Hepatocyte (in vitro differentiated cells): Measurements from ENCODE around the gene F2RL3. TPM values are rescaled to one million over a fixed set of nuclear protein-coding genes. Genes with fewer than 3 reads are reported as not detected.

Experiments
- DNase-seq: peaks from one replicate; pipeline ENCODE4 v3.0.0-alpha.2; 2016; ENCODE audit warnings: low spot score
- H2AFZ ChIP-seq: fragments of 200-600 bp; sonication (generic); 2 replicates; pipeline ENCODE4 v1.6.0; 2016; ENCODE audit warnings: antibody characterized with exemption, mild to moderate bottlenecking
- H3K27ac ChIP-seq: fragments of 200-600 bp; sonication (generic); 2 replicates; pipeline ENCODE4 v1.5.1; 2016; ENCODE audit warnings: mild to moderate bottlenecking
- H3K27me3 ChIP-seq: fragments of 200-600 bp; sonication (generic); 2 replicates; pipeline ENCODE4 v1.6.1; 2016
- H3K36me3 ChIP-seq: fragments of 200-600 bp; sonication (generic); replicated peaks from 2 replicates; pipeline ENCODE4 v1.5.1; 2016; ENCODE audit warnings: low read depth; ENCODE audit not compliant: insufficient read depth
- H3K4me1 ChIP-seq: fragments of 200-600 bp; sonication (generic); 2 replicates; pipeline ENCODE4 v1.5.1; 2016; ENCODE audit warnings: mild to moderate bottlenecking, moderate library complexity; ENCODE audit not compliant: insufficient read depth
- H3K4me2 ChIP-seq: fragments of 200-600 bp; sonication (generic); 2 replicates; pipeline ENCODE4 v1.6.0; 2016
- H3K4me3 ChIP-seq: fragments of 200-600 bp; sonication (generic); 2 replicates; pipeline ENCODE4 v1.5.1; 2016; ENCODE audit warnings: mild to moderate bottlenecking
- H3K79me2 ChIP-seq: fragments of 200-600 bp; sonication (generic); 2 replicates; pipeline ENCODE4 v1.6.0; 2017; ENCODE audit warnings: mild to moderate bottlenecking
- H3K9me2 ChIP-seq: fragments of 200-600 bp; sonication (generic); replicated peaks from 2 replicates; pipeline ENCODE4 v1.6.0; 2017; ENCODE audit warnings: mild to moderate bottlenecking; ENCODE audit not compliant: insufficient read depth
- H3K9me3 ChIP-seq: fragments of 200-600 bp; sonication (generic); 2 replicates; pipeline ENCODE4 v1.5.1; 2016; ENCODE audit warnings: low read depth, mild to moderate bottlenecking
- H4K20me1 ChIP-seq: fragments of 200-600 bp; sonication (generic); 2 replicates; pipeline ENCODE4 v1.6.0; 2016; ENCODE audit warnings: mild to moderate bottlenecking; ENCODE audit not compliant: insufficient read depth, poor library complexity, severe bottlenecking
- CTCF ChIP-seq: fragments of 200-600 bp; sonication (generic); IDR thresholded peaks from 2 replicates; pipeline ENCODE4 v1.5.1; 2016; ENCODE audit warnings: antibody characterized with exemption, mild to moderate bottlenecking; ENCODE audit not compliant: poor library complexity
- EZH2 ChIP-seq: fragments of 200-600 bp; sonication (generic); IDR thresholded peaks from 2 replicates; pipeline ENCODE4 v1.6.1; 2016; ENCODE audit warnings: antibody characterized with exemption, mild to moderate bottlenecking, borderline replicate concordance
- EZH2phosphoT487 ChIP-seq: fragments of 200-600 bp; sonication (generic); IDR thresholded peaks from one replicate; pipeline ENCODE4 v1.6.1; 2018; ENCODE audit warnings: antibody characterized with exemption, mild to moderate bottlenecking, low read depth, moderate library complexity; ENCODE audit not compliant: unreplicated experiment, severe bottlenecking
- WGBS: methylation state at CpG from one replicate; pipeline ENCODE4 v1.1.6; 2016; ENCODE audit warnings: low lambda C conversion rate; ENCODE audit errors: missing lambda C conversion rate; 5-methylcytosine and 5-hydroxymethylcytosine counted together
- polyA plus RNA-seq: library from polyadenylated mRNA; unstranded; fragments of >200 nt; fragmentation: Nextera tagmentation; extraction: Ambion mirVana; gene quantifications from 2 replicates; pipeline ENCODE4 v1.2.1, GENCODE V29; 2016
- total RNA-seq: library from RNA; depleted of rRNA; stranded (reverse); fragments of >200 nt; gene quantifications from 2 replicates; pipeline ENCODE4 v1.2.3, GENCODE V29; 2014

F2RL3 gene
- total and polyA plus RNA-seq, 2 experiments from 2014 or later, result 0.08 to 0.13 TPM

- Histone ChIP-seq H3K9me3 (no peaks in the 10 kb centered on the region), H2AFZ (no peak overlapping the region), H3K4me2 (no peak overlapping the region), H4K20me1 (no peaks in the 10 kb centered on the region), H3K79me2 (no peaks in the 10 kb centered on the region), H3K4me3 (no peak overlapping the region), H3K4me1 (no peaks in the 10 kb centered on the region), H3K27me3 (no peaks in the 10 kb centered on the region), H3K27ac (no peak overlapping the region), H3K36me3 (no peaks in the 10 kb centered on the region), H3K9me2 (no peaks in the 10 kb centered on the region)
- no peak for DNase-seq
- TF ChIP-seq EZH2 (no peak), EZH2phosphoT487 (no peak), CTCF (no peak)
- 80% methylated on average over 17 of the region's 17 CpGs for WGBS
These were observed 1.2 kb upstream of the F2RL3 start for GRCh38 chr19:16887353-16888265.

- Histone ChIP-seq H3K9me2 (no peaks in the 10 kb centered on the region), H4K20me1 (no peaks in the 10 kb centered on the region), H3K4me2 (no peak overlapping the region), H3K4me3 (no peak overlapping the region), H3K27me3 (no peaks in the 10 kb centered on the region), H3K79me2 (no peaks in the 10 kb centered on the region), H3K27ac (no peak overlapping the region), H3K36me3 (no peaks in the 10 kb centered on the region), H3K9me3 (no peaks in the 10 kb centered on the region), H3K4me1 (no peaks in the 10 kb centered on the region), H2AFZ (no peak overlapping the region)
- no peak for TF ChIP-seq EZH2
- no peak for TF ChIP-seq EZH2phosphoT487
- TF ChIP-seq CTCF, result no peak
- 91% methylated on average over 21 of the region's 22 CpGs for WGBS
- DNase-seq, result no peak
These were observed 625 bp downstream of the F2RL3 start for GRCh38 chr19:16889366-16889882.

- H3K4me1 ChIP-seq, result no peaks in the 10 kb centered on the region
- no peak overlapping the region for H3K4me2 ChIP-seq
- H3K4me3 ChIP-seq, result no peak overlapping the region
- no peaks in the 10 kb centered on the region for H3K9me3 ChIP-seq
- H3K36me3 ChIP-seq, result no peaks in the 10 kb centered on the region
- no peak overlapping the region for H2AFZ ChIP-seq
- no peak for DNase-seq
- H3K27me3 ChIP-seq, result no peaks in the 10 kb centered on the region
- WGBS, result 95% methylated on average over 45 of the region's 48 CpGs
- H3K27ac ChIP-seq, result no peak overlapping the region
- H3K79me2 ChIP-seq, result no peaks in the 10 kb centered on the region
- no peaks in the 10 kb centered on the region for H3K9me2 ChIP-seq
- no peaks in the 10 kb centered on the region for H4K20me1 ChIP-seq
- TF ChIP-seq EZH2phosphoT487, result no peak
These were observed 1.2 kb downstream of the F2RL3 start for GRCh38 chr19:16889883-16890460.
